K562 (cell line): ENCODE results near the gene MAP2. TPM values are rescaled to one million over a fixed set of nuclear protein-coding genes. Genes with fewer than 3 reads are reported as not detected.

Source experiments
- ATAC-seq: fragments of 200-7000 bp; cut with Tn5 transposase; 3 replicates; pipeline ENCODE4 v1.9.1; 2020; ENCODE audit warnings: moderate library complexity
- BruUV-seq: library from RNA; stranded (reverse); fragments of 400-500 nt; replicated peaks from 2 replicates; lab custom pipeline; 2021; lab: Mats Ljungman, UMichigan
- CTCF ChIA-PET: fragments of 300-600 bp; formaldehyde crosslinking; extraction: SDS; loops from one replicate; lab custom pipeline; 2021; ENCODE audit warnings: low intra/inter-chr PET ratio; lab: Yijun Ruan, JAX
- POLR2A ChIA-PET: fragments of 300-600, 350-650 bp; sonication (Branson Sonifier 250); formaldehyde crosslinking; extraction: SDS; loops from one replicate; lab custom pipeline; 2021; ENCODE audit warnings: antibody characterized with exemption, inconsistent platforms; lab: Yijun Ruan, JAX
- DNase-seq, 4 experiments: peaks; one replicate each; pipeline versions ENCODE4 v3.0.0 to v3.0.0-alpha.2; 2011 to 2018; ENCODE audit warnings: low spot score in 3 of 4, mixed read lengths in 3 of 4; ENCODE audit errors: extremely low read depth in 1 of 4
- FAIRE-seq: peaks from 2 replicates; lab custom pipeline; 2011; peaks lifted over from hg19 to GRCh38; lab: Jason Lieb, UNC
- H2AFZ ChIP-seq: 2 replicates; pipeline ENCODE4 v1.6.0; 2011; ENCODE audit warnings: low read depth, low read length, control low read depth, inconsistent platforms
- H3K27ac ChIP-seq: fragments of 200-600 bp; 3 replicates; pipeline ENCODE4 v1.8.0; 2011; ENCODE audit warnings: low read depth, mild to moderate bottlenecking, control low read depth, inconsistent platforms, low read length, moderate library complexity, mixed read lengths; ENCODE audit errors: extremely low read depth
- H3K27me3 ChIP-seq, 2 experiments: fragments of 300-600 bp in 1 of 2; 2 replicates in 1 of 2; 3 replicates in 1 of 2; pipeline versions ENCODE4 v1.6.0 to v1.8.0; 2011; ENCODE audit warnings: inconsistent platforms in 2 of 2, low read length in 2 of 2, mild to moderate bottlenecking in 1 of 2, mixed read lengths in 1 of 2, moderate library complexity in 1 of 2; ENCODE audit not compliant: control insufficient read depth in 2 of 2, insufficient read depth in 2 of 2
- H3K36me3 ChIP-seq: fragments of 300-600 bp; 3 replicates; pipeline ENCODE4 v1.8.0; 2011; ENCODE audit warnings: mild to moderate bottlenecking, low read length, inconsistent platforms; ENCODE audit not compliant: control insufficient read depth, insufficient read depth
- H3K4me1 ChIP-seq, 2 experiments: fragments of 200-600 bp in 1 of 2; replicated peaks in 1 of 2; 2 replicates in 1 of 2; 3 replicates in 1 of 2; pipeline versions ENCODE4 v1.5.1 to v1.8.0; 2011; ENCODE audit warnings: inconsistent platforms in 2 of 2, low read length in 2 of 2, mild to moderate bottlenecking in 1 of 2, mixed read lengths in 1 of 2, moderate library complexity in 1 of 2; ENCODE audit not compliant: control insufficient read depth in 2 of 2, insufficient read depth in 2 of 2
- H3K4me2 ChIP-seq: 2 replicates; pipeline ENCODE4 v1.6.1; 2011; ENCODE audit warnings: low read length, control low read depth, inconsistent platforms, mixed read lengths; ENCODE audit not compliant: insufficient read depth
- H3K4me3 ChIP-seq: fragments of 200-600 bp; sonication (generic), shearing (Covaris generic); 2 replicates; pipeline ENCODE4 v1.5.1; 2016; ENCODE audit warnings: control low read depth, inconsistent platforms
- H3K79me2 ChIP-seq: fragments of 200-600 bp; 3 replicates; pipeline ENCODE4 v1.8.0; 2011; ENCODE audit warnings: low read length, inconsistent platforms; ENCODE audit not compliant: control insufficient read depth, insufficient read depth
- H3K9ac ChIP-seq, 2 experiments: 2 replicates each; pipeline versions ENCODE4 v1.6.0 to v1.6.1; 2011; ENCODE audit warnings: low read depth in 2 of 2, low read length in 2 of 2, control low read depth in 1 of 2, inconsistent platforms in 1 of 2, mild to moderate bottlenecking in 1 of 2, mixed read lengths in 1 of 2; ENCODE audit not compliant: insufficient read depth in 1 of 2
- H3K9me1 ChIP-seq: one replicate; pipeline ENCODE4 v1.6.0; 2011; ENCODE audit warnings: inconsistent platforms, mild to moderate bottlenecking, low read length, moderate library complexity; ENCODE audit not compliant: control insufficient read depth, insufficient read depth
- H3K9me3 ChIP-seq: replicated peaks from 2 replicates; pipeline ENCODE4 v1.5.1; 2011; ENCODE audit warnings: low read depth, low read length, inconsistent platforms; ENCODE audit not compliant: control insufficient read depth, insufficient read depth
- H4K20me1 ChIP-seq: replicated peaks from 2 replicates; pipeline ENCODE4 v1.6.1; 2011; ENCODE audit warnings: low read length, inconsistent platforms, mixed read lengths; ENCODE audit not compliant: control insufficient read depth, insufficient read depth
- C11orf30 ChIP-seq: fragments of 450-650 bp; IDR thresholded peaks from 2 replicates; pipeline ENCODE4 v1.6.1; 2016; ENCODE audit warnings: low read depth, mild to moderate bottlenecking
- CBX3 ChIP-seq, 2 experiments: IDR thresholded peaks; 1 replicate in 1 of 2; 2 replicates in 1 of 2; pipeline ENCODE4 v1.6.1; 2012; ENCODE audit warnings: inconsistent platforms in 2 of 2, low read length in 2 of 2, borderline replicate concordance in 1 of 2, control low read depth in 1 of 2
- DMBX1 ChIP-seq: fragments of 250-450 bp; sonication (Bioruptor Pico); IDR thresholded peaks from 2 replicates; pipeline ENCODE4 v1.8.0; 2022; ENCODE audit warnings: inconsistent platforms, mild to moderate bottlenecking, moderate library complexity, borderline replicate concordance
- E2F3 ChIP-seq: fragments of 250-450 bp; sonication (Bioruptor Pico); IDR thresholded peaks from 2 replicates; pipeline ENCODE4 v1.4.0; 2020; ENCODE audit warnings: mild to moderate bottlenecking
- MAFF ChIP-seq: IDR thresholded peaks from 2 replicates; pipeline ENCODE4 v1.6.1; 2012; ENCODE audit warnings: low read length, improper control_type of control experiment
- MBD2 ChIP-seq: sonication (generic); IDR thresholded peaks from 2 replicates; pipeline ENCODE4 v1.6.1; 2016; ENCODE audit warnings: low read depth, borderline replicate concordance
- MEF2A ChIP-seq: IDR thresholded peaks from 2 replicates; pipeline ENCODE4 v1.6.1; 2011; ENCODE audit warnings: low read depth, mild to moderate bottlenecking, low read length, moderate library complexity; ENCODE audit not compliant: control insufficient read depth
- NCOA2 ChIP-seq, 2 experiments: fragments of 450-650 bp; IDR thresholded peaks; 2 replicates each; pipeline ENCODE4 v1.6.1; 2018; ENCODE audit warnings: mild to moderate bottlenecking in 2 of 2, moderate library complexity in 1 of 2; ENCODE audit not compliant: partially characterized antibody in 2 of 2
- NFE2 ChIP-seq: IDR thresholded peaks from 2 replicates; pipeline ENCODE4 v1.6.1; 2014; ENCODE audit warnings: antibody characterized with exemption, low read depth
- PRMT5 ChIP-seq: sonication (generic); formaldehyde crosslinking; IDR thresholded peaks from 2 replicates; pipeline ENCODE4 v1.5.0; 2020; ENCODE audit warnings: missing genetic modification reagents
- SMARCE1 ChIP-seq: fragments of 450-650 bp; IDR thresholded peaks from 2 replicates; pipeline ENCODE4 v1.7.1; 2016; ENCODE audit warnings: mild to moderate bottlenecking
- SUPT5H ChIP-seq: fragments of 450-650 bp; IDR thresholded peaks from 2 replicates; pipeline ENCODE4 v1.6.1; 2016
- ZNF282 ChIP-seq: sonication (generic); formaldehyde crosslinking; IDR thresholded peaks from 2 replicates; pipeline ENCODE4 v1.8.1; 2023; ENCODE audit warnings: missing genetic modification reagents
- ZNF699 ChIP-seq: fragments of 250-450 bp; sonication (Bioruptor Pico); IDR thresholded peaks from 2 replicates; pipeline ENCODE4 v1.8.0; 2021; ENCODE audit warnings: mild to moderate bottlenecking, moderate library complexity; ENCODE audit not compliant: insufficient replicate concordance
- ZNF830 ChIP-seq: fragments of 250-450 bp; sonication (Bioruptor Pico); IDR thresholded peaks from 2 replicates; pipeline ENCODE4 v1.5.0; 2021; ENCODE audit warnings: mild to moderate bottlenecking
- in situ Hi-C: fragments of 300-500 bp; cut with MboI; formaldehyde crosslinking; loops from 4 replicates; pipeline ENCODE4 v1.15.0; 2018; ENCODE audit warnings: inconsistent platforms, mixed read lengths
- intact Hi-C: fragments of 100-400 bp; cut with micrococcal nuclease; formaldehyde crosslinking; loops from 2 replicates; pipeline ENCODE4 v1.14.2; 2022
- polyA plus RNA-seq, 8 experiments: library from polyadenylated mRNA; depleted of rRNA in 4 of 8; stranded (reverse) in 5 of 8; unstranded in 3 of 8; fragments of >200 nt; fragmentation: Nextera tagmentation in 2 of 8; fragmentation: Illumina TruSeq in 1 of 8; extraction: Ambion mirVana in 2 of 8; extraction: Trizol in 1 of 8; gene quantifications; 2 replicates each; pipeline versions ENCODE4 v1.2.1 to v1.2.3, GENCODE V29; 2011 to 2014; ENCODE audit warnings: inconsistent platforms in 1 of 8, missing spikeins in 1 of 8
- total RNA-seq, 7 experiments: library from RNA; depleted of rRNA in 6 of 7; stranded (reverse); fragments of >200 nt in 6 of 7; fragmentation: Illumina TruSeq in 2 of 7; extraction: Trizol in 2 of 7; gene quantifications; 2 replicates each; pipeline versions ENCODE4 v1.2.1 to v1.2.3, GENCODE V29; 2011 to 2021; ENCODE audit warnings: low replicate concordance in 1 of 7
- TF ChIP-seq, protein P1 (sequence below): fragments of 450-650 bp; formaldehyde crosslinking; IDR thresholded peaks from 2 replicates; pipeline ENCODE4 v1.4.0; 2020; ENCODE audit warnings: mild to moderate bottlenecking, moderate library complexity
- TF ChIP-seq, protein P2 (sequence below): IDR thresholded peaks from 3 replicates; pipeline ENCODE4 v1.6.1; 2011; ENCODE audit warnings: borderline replicate concordance, mild to moderate bottlenecking, moderate library complexity; ENCODE audit not compliant: insufficient read length; ENCODE audit errors: extremely low read depth

MAP2 gene
- total and polyA plus RNA-seq, 9 of the 15 experiments (the other 6 are each of a cell fraction or from before 2014, with no cell fraction given) = 0.13 TPM; not detected in 8

DNA sequence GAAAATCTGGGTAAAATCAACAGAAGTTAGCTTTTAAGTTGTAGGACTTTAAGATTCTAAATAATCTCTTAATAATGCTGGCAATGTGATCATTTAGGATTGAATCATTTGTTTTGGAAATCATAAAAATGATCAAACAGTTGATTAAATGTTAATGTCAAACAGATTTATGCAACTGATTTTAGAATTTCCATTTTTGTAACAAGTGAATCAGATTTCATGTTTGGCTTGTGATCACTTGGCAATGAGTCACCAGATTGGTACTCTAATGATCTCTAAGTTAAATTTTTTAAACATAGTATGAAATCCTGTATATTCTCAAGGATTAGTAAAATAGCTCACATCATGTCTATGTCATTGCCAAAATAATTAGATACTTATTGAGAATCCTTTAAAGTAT is 297.6 kb downstream of the MAP2 start:
- Histone ChIP-seq H3K4me1 (no peaks in the 10 kb centered on the region), H2AFZ (no peak overlapping the region), H3K4me3 (no peak overlapping the region), H3K9me1 (no peaks in the 10 kb centered on the region), H4K20me1 (no peaks in the 10 kb centered on the region), H3K27me3 (no peaks in the 10 kb centered on the region), H3K79me2 (no peaks in the 10 kb centered on the region), H3K27ac (no peak overlapping the region), H3K9me3 (no peaks in the 10 kb centered on the region), H3K9ac (no peak overlapping the region), H3K36me3 (no peaks in the 10 kb centered on the region), H3K4me2 (no peak overlapping the region)
- no peak for FAIRE-seq
- DNase-seq = no peak
- POLR2A ChIA-PET = no interaction called here
- in situ Hi-C loops (no loop called here), intact Hi-C loops (no loop called here)
- TF ChIP-seq ZNF830 (CRISPR knock-in tag) (no peak), MEF2A (no peak), PRMT5 (no peak), ZNF282 (CRISPR knock-in tag) (no peak), CBX3 (IDR thresholded peaks at IDR 0.05; ENCODE audit: borderline replicate concordance in 1 of 2, low read length in 2 of 2) (no peak), MAFF (no peak), SUPT5H (no peak), NFE2 (no peak), ZNF699 (CRISPR knock-in tag) (no peak), NCOA2 (IDR thresholded peaks at IDR 0.05; ENCODE audit: partially characterized antibody in 2 of 2) (no peak), C11orf30 (no peak), DMBX1 (no peak), E2F3 (CRISPR knock-in tag) (no peak), MBD2 (no peak), SMARCE1 (no peak)
- TF ChIP-seq, protein P1, sequence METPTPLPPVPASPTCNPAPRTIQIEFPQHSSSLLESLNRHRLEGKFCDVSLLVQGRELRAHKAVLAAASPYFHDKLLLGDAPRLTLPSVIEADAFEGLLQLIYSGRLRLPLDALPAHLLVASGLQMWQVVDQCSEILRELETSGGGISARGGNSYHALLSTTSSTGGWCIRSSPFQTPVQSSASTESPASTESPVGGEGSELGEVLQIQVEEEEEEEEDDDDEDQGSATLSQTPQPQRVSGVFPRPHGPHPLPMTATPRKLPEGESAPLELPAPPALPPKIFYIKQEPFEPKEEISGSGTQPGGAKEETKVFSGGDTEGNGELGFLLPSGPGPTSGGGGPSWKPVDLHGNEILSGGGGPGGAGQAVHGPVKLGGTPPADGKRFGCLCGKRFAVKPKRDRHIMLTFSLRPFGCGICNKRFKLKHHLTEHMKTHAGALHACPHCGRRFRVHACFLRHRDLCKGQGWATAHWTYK (CRISPR knock-in tag) = no peak
- TF ChIP-seq, protein P2, sequence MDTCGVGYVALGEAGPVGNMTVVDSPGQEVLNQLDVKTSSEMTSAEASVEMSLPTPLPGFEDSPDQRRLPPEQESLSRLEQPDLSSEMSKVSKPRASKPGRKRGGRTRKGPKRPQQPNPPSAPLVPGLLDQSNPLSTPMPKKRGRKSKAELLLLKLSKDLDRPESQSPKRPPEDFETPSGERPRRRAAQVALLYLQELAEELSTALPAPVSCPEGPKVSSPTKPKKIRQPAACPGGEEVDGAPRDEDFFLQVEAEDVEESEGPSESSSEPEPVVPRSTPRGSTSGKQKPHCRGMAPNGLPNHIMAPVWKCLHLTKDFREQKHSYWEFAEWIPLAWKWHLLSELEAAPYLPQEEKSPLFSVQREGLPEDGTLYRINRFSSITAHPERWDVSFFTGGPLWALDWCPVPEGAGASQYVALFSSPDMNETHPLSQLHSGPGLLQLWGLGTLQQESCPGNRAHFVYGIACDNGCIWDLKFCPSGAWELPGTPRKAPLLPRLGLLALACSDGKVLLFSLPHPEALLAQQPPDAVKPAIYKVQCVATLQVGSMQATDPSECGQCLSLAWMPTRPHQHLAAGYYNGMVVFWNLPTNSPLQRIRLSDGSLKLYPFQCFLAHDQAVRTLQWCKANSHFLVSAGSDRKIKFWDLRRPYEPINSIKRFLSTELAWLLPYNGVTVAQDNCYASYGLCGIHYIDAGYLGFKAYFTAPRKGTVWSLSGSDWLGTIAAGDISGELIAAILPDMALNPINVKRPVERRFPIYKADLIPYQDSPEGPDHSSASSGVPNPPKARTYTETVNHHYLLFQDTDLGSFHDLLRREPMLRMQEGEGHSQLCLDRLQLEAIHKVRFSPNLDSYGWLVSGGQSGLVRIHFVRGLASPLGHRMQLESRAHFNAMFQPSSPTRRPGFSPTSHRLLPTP = no peak
- CTCF ChIA-PET = no interaction called here
- ATAC-seq = no peak
- no TSS peak for BruUV-seq
